ENCODE measurements around the gene LRRC23.

GRCh38 chr12:6919588-6919987, 15.0 kb downstream of the LRRC23 start:
- TF ChIP-seq CTCF (conservative IDR thresholded peaks at IDR 0.05; ENCODE audit: low read depth, low read length) (0 out of 2 replicates have a peak, but pooled peaks have one; percentile 20), EZH2 (IDR thresholded peaks at IDR 0.05; ENCODE audit: low read length, unreplicated experiment) (no peak)

Data from PC-3 (cell line).